HG02973 (cell line): Measurements from ENCODE around the gene PIK3C3.
"Not testable (repeated sequence)": the region's sequence is repeated elsewhere in the genome, so short reads cannot be mapped to it uniquely, and the experiment has no call there.

Experiments used
- ATAC-seq: cut with Tn5 transposase; IDR thresholded peaks from one replicate; pipeline ENCODE4 v1.9.1; 2021; ENCODE audit warnings: moderate library complexity; ENCODE audit not compliant: unreplicated experiment

The PIK3C3 gene

DNA sequence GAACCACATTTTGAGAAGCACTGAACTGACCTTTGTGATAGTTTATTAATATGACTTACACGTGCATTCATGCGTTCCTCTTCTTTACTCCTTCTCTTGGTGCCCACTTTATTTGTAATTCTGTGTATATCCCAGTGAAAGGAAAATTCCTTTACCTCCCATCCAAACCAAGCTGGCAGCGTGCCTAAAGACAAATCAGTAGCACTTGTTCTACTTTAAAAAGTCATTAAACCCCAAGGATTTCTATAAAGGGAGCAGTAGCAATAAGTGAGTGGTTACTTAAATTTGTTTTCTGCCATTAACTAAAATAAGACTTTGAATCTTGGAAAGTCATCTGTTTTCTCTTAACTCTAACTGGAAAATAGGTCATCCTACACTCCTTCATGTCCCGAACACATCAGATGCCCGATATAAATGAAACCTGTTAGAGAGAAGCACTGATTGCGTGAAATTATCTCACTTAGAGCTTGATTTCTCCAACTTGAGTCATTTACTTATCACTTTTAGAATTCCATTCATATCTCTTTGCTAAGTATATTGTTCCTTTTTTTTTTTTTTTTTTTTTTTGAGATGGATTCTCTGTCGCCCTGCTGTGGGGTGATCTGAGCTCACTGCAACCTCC is 10.7 kb downstream of the PIK3C3 start:
- no peak for ATAC-seq

DNA sequence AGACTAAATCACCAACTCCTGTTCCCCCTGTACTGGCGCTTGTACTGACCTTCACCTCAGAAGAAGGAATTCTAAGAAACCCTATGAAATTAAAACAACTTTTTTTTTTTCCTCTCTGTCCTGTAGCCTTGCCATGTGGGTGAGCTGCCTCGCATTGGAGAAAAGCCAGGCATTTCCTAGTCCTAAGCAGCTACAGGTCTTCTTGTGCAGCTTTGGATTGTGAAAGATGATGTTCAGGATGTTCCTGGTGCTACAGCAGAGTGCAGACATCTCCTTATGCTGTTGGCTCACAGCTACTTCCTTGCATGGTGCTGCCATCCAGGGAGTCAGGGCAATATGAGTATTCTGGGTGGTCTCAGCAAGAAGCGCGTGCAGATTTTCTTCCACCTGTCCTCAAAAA is 11.9 kb downstream of the PIK3C3 start:
- ATAC-seq: no peak

DNA sequence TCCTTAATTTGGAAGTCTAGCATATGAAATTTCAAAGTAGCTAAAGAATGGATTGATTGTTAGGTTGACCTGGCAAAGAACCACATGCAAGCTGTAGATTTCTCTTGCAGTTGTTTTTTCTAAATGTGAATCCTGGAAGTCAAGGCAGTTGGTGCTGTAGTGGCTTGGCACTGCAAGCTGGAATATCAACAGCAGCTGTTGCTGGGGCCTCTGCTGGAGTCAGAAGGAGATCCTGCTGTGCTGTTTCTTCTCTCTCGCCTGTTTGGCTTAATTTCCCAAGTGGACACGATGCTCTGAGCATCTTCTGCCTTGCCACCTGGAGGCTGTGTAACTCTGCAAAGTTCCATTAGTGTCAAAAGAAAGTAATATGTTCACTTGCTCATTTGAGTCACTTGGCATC is 12.6 kb downstream of the PIK3C3 start:
- ATAC-seq: no peak

DNA sequence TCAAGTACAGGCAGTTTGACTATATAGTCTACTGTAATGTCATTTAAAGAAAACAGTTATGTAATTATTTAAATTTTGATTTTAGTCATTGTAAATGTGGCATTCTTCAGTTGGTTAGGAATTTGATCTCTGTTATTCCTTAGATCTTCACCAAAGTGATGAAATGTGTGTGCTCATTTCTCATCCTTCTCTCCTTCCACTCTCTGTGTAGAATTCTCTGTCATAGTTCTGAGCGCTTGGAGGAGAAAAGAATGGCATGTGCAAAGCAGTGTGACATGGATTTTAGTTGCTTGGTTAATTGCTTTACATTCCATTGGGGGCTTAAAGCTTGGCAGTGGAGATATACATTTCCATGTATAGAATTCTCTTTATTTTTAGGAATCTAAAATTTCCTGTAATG is 14.8 kb downstream of the PIK3C3 start:
- ATAC-seq: no peak

DNA sequence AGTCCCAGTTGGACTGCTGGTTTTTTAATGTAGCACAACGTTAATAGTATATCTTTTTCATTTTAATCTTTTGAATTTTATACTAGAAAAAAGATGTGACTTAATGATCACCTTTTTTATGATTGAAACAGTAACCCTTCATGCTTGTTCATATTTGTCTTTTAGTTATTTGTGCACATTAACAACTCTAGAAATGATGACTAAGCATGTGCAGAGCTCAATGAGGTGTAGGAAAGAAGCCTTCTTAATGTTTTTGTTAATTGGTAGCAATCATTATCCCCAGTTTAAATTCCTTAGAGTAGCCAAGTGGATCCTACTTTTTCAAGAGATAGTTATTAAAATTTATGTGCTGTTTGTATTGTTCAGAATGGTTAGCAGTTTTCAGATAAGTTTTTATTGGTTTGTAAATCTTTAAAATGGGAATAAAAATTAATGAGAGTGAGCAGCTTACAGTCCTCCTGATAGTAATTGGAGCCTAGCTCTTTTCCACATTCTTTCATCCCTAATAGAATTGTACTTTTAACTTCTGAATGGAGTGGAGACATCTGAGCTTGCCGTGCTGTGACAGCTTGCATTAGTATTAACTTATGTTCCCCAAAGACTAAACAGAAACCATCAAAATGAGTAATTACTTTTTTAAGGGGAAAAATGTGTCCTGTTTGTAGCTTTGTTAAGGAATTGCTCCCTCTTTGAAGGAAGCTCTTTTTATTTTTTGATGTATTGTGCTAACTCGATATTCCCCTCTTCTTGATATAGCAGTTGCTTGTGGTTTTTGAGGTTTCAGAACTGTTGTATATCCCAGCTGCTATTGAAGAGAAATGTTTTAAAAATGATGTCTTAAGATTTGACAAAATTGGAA is 17.3 kb downstream of the PIK3C3 start:
- ATAC-seq: no peak

DNA sequence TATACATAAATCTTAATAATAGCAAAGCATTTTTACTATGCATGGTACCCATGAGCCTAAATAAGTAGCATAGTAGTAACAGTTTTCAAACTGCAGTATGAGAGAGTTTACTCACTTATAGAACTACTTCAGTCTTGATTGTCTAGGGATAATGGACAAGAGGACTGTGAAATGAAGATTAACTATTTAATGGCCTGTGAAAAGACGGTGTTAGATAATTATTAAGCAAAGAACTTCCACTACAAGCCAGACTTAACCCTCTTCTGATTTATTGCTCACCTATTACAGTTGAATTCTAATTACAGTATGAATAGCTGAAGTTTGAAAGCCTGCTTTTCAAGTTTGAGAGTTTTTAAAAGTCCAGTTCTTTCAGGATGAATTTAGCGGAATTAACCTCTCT is 18.9 kb downstream of the PIK3C3 start:
- ATAC-seq: no peak

DNA sequence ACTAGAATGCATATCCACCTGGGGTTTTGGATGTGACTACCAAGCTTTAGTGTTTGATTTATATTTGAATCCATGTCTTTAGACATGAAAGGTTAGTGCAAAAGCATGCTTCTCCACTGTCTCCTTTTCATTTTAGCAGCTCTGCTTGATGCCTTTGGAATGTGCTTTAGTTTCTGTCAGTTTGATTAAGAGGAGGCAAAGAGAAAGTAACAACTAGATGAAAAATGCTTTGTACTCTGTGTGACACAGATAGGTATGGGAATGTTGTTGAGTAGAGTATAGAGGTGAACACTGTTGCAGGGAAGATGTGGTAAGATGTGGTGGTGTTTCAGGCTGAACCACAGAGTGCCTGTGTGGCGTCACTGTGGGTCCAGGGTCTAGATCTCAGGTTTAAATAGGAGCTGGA is 19.8 kb downstream of the PIK3C3 start:
- no peak for ATAC-seq

DNA sequence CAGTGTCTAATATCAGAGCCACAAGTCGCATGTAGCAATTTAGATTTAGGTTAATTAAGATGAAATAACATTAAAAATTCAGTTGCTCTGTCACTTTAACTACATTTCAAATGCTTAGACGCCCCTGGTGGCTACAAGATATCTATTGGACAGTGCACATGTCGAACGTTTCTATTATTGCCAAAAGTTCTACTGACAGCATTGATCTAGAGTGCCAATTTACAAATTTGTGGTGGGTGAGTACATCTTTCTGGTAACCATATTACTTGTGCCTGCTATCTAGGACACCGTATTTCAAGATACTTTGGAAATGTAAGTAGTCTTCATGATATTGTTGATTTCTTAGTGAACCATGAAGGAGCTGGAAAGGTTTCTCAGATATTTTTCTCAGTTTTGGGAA is 20.2 kb downstream of the PIK3C3 start:
- no peak for ATAC-seq

DNA sequence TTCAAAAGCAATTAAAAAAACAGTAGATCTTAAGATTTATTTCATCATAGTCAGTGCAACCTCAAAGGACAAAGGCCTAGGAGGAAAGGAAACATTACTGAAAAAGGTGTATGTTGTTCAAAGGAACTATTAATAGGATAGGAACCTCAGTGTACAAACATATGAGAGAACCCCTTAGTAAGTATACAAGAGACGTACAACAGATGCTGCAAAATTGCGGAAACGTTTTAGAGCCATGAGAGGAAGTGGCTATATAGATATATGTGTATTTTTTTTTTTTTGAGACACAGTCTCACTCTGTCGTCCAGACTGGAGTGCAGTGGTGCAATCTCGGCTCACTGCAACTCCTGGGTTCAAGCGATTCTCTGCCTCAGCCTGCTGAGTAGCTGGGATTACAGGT is 22.2 kb downstream of the PIK3C3 start:
- ATAC-seq: no peak

DNA sequence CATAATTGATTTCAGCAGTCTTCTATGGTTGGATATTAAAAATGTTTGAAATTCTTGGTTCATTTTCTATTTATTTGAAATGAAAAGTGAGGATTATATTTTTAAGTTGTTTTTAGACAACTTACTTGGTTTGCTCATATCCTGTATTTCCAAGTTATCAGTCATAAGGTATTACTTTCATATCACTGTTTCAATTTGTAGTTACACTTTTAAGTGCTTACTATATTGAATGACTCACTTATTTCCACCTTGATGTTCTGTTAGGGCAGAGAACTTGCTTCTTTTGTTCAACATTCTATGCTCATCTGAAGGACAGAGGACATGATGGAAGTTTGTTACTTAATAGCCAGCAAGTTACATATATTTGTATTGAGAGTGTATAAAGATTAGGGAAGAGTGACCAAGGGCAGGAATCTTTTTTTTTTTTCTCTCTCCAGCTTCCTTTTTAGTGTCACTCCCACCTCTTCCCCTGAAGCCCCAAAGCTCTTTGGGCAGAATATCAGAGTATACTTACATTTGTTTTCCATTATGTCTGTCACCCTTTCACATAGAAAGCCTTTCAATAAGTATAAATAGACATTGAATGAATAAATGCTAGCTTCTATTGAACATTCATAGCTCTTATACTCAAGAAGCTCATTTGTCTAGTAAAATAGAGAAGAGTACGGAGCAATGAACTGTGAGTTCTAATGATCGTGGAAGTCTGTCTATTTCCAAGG is 28.1 kb downstream of the PIK3C3 start:
- peak; percentile 99 for ATAC-seq

DNA sequence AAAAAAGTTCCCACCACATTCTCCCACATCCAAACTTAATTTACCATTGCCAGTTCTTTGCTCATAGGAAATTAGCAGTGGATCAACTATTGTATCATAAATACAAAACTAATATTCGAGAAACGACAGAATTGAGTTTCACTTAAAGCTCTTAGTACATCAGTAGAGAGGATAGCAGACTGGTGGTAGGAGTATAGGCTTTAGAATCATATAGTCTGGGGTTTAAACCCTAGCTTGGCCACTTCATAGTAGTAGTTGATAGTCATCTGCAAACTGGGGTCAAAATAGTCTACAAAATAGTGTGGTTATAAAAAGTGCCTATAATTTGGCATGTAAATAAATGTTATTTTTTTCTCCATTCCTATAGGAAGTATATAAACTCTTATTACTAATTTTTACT is 30.9 kb downstream of the PIK3C3 start:
- no peak for ATAC-seq

DNA sequence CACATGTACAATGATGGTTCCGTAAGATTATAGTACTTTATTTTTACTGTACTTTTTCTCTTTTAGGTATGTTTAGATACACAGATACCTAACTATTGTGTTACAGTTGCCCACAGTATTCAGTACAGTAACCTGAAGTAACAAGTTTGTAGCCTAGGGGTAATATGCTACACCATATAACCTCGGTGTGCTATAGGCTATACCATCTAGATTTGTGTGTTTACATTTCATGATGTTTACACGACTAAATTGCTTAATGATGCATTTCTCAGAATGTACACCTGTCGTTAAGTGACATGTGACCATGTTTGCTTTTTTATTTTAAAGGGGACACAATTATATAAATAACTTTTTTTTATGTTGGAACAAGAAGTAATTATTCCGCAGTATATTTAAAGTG is 34.5 kb downstream of the PIK3C3 start:
- ATAC-seq: no peak

DNA sequence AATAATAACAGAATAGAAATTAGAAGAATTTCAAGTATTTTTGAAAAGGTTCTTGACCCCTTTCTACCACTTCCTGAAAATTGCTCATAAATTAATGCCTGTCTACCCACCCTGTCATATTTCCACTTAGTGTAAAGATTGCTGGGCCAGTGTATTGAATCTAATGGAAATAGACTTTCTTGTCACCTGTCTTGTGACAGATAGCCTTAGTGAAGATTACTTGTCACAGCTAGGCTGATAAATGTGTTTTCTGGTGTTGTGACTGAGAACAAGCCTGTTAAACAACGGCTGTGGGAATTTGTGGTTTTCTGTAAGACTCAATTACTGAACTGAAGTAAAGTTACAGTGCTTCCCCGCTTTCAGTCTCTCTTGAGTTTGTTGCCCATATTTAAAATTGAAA is 37.0 kb downstream of the PIK3C3 start:
- ATAC-seq: peak; percentile 64

DNA sequence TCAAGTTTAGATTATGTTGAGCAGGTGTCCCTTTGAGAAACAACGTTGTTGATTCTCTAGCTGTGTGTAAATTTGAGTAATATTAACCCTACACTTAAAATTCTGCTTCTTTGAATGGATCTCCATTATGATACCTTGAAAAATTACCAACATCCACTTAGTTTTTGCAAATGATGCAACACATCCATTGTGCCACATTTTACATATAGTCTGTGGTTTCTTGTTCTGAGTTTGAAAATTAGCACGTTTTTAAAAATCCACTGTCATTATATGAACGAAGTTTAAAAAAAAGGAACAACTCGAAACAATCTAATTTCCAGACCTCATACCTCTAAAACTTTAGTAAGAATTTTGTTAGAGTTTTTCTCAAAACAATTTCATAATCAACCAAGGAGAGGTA is 37.7 kb downstream of the PIK3C3 start:
- ATAC-seq: no peak

DNA sequence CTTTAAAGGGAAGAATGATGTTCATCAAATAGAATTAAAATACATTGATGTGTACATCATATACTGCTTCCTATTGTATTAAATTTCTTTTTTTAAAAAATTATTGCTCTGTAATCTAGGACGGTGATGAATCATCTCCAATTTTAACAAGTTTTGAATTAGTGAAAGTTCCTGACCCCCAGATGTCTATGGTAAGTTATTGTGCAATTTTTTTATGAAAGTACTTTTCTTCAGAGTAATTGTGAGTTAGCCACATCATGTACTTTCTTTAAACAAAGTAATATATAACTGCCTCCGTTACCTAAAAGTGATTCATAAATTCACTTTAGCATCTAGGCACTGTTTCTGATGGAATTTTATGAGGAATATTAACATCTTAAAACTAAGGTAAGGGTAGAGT is 38.1 kb downstream of the PIK3C3 start:
- ATAC-seq: no peak

DNA sequence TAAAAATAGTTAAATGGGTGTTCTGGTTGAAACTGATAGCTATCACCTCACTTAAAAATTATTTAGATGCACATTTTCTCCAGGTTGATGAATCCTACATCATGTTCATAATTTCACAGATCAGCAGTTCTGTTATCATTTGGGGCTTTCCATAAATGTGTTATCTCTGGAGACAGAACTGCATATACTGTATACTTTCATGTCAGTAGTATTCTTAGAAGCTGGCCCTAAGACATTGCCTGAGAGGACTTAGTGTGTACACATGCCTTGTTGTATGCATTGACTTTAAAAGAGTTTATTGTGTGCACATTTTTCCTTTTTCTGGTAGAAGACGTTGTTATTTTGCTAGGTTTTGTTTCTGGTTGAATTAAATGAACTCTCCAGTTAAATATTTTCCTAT is 41.0 kb downstream of the PIK3C3 start:
- ATAC-seq: no peak

DNA sequence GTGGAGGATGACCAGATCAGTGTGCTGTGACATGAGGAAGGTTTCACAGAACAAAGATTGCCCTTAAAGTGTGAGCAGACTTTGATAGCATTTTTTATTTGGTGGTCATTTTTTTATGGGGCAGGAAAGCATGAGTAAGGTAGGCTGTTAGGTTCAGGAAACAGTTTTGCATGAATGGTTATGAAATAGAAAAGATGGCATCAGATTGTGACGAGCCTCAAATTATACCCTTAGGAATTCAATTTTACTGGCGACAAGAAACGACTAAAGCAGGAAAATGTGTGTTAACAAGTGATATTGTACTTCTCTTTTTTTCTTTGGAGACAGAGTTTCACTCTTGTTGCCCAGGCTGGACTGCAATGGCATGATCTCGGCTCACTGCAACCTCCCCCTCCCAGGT is 44.7 kb downstream of the PIK3C3 start:
- ATAC-seq: no peak

DNA sequence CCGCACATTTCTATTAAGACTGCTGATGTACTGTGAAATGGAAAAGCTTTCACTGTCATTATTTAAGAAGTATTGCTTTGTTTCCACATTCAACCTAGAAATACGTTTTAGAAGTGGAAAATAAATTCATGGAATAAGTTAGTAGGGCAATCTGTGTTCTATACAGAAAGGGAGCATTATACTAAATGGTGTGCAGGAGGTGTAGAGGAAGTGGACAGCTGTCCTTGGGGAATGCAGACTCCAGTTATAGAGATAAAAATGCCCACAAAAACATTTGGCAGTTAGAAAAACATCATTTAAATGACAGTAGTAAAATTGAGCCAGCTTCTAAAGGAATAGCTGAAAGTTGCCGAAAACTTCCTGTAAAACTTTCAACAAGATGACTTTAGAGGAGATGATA is 46.8 kb downstream of the PIK3C3 start:
- no peak for ATAC-seq

DNA sequence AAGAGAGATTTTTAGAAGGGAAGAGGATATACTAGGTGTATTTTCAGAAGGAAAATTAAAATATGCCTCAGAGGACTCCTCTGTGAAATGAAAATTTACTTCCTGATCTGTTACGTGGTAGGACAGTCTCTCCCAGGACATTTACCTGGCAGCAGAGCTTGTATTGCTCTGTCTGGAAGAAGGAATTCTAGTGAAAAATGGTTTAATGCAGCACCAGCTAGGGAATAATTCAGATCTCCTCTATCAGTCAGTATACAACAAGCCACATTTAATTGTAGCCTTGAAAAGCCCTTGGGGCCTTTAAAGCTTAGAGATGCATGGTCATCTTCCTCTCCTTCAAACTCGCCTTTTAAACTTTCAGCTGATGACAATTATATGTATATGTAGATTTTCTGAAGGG is 49.6 kb downstream of the PIK3C3 start:
- ATAC-seq: no peak

DNA sequence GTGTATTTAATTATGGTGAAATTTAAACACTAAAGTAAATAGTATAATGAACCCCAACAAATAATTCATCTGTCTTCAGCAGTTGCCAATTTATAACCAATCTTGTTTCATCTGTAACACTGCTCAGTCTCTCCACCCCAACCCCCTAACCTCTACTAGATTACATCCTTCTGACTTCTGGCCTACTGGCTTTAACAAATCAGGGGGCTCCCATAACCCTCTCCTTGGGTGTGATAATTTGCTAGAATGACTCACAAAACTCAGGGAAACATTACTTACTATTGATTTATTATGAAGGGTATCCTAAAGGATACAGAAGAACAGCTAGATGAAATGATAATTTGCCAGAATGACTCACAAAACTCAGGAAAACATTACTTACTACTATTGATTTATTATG is 50.7 kb downstream of the PIK3C3 start:
- ATAC-seq: no peak

DNA sequence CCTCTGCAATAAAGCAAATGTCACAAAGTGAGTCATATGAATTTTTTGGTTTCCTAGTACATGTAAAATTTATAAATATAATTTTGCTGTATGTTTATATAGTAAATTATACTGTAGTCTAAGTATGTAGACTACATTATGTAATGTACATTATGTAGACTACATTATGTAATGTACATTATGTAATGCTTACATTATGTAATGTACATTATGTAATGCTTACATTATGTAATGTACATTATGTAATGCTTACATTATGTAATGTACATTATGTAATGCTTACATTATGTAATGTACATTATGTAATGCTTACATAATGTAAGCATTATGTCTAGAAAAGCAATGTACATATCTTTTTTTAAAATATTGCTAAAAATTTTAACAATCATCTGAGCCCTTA is 54.4 kb downstream of the PIK3C3 start:
- ATAC-seq: not testable (repeated sequence)

DNA sequence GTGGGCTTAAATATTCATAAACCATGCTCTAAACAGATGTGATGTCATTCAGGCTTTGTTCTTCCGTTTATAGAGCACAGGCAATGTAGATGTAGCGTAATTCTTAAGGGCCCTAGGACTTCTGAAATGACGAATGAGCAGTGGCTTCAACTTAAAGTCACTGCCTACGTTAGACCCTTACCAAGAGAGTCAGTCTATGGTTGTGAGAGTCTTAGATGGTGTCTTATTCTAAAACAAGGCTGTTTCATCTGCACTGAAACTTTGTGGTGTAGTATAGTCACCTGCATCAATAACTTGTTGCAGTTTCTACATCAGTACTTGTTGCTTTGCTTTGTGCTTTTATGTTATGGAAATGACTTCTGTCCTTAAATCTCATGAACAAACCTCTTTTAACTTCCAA is 56.0 kb downstream of the PIK3C3 start:
- ATAC-seq: peak; percentile 100
